Activated naive CD8-positive, alpha-beta T cell treated with anti-CD3 and anti-CD28 coated beads, Interleukin-2, amount 50 U/mL, for 24 hours (primary cell): Measurements from ENCODE around the gene TSPAN32.
"Not testable (repeated sequence)": the region's sequence is repeated elsewhere in the genome, so short reads cannot be mapped to it uniquely, and the experiment has no call there.

Experiments used
- ATAC-seq: fragments of 150-1000 bp; cut with Tn5 transposase; one replicate; pipeline ENCODE4 v1.10.0; 2021
- DNase-seq: peaks from one replicate; pipeline ENCODE4 v3.0.0; 2021
- H3K27ac Mint-ChIP-seq: one replicate; pipeline ENCODE4 v1.8.0; 2021; ENCODE audit warnings: mild to moderate bottlenecking, mixed read lengths
- H3K27me3 Mint-ChIP-seq: one replicate; pipeline ENCODE4 v1.8.0; 2021; ENCODE audit warnings: mixed read lengths
- H3K36me3 Mint-ChIP-seq: one replicate; pipeline ENCODE4 v1.8.0; 2021; ENCODE audit warnings: low read depth, mixed read lengths
- H3K4me1 Mint-ChIP-seq: one replicate; pipeline ENCODE4 v1.8.0; 2021; ENCODE audit warnings: mixed read lengths
- H3K4me3 Mint-ChIP-seq: one replicate; pipeline ENCODE4 v1.8.0; 2021; ENCODE audit warnings: mild to moderate bottlenecking, moderate library complexity, mixed read lengths
- H3K9me3 Mint-ChIP-seq: one replicate; pipeline ENCODE4 v1.8.0; 2021; ENCODE audit warnings: mixed read lengths

TSPAN32 gene

GRCh38 chr11:2320568-2321310, 18.9 kb downstream of the TSPAN32 start:
- Mint-ChIP-seq H3K36me3 (no peaks in the 10 kb centered on the region), H3K4me1 (peaks cover 3% of the 10 kb centered on the region), H3K27ac (no peak overlapping the region), H3K27me3 (no peaks in the 10 kb centered on the region), H3K4me3 (no peak overlapping the region), H3K9me3 (peaks cover 5% of the 10 kb centered on the region)
- no peak for ATAC-seq
- DNase-seq, result no peak

- H3K9me3 Mint-ChIP-seq, result peaks cover 5% of the 10 kb centered on the region
- no peak for ATAC-seq
- no peak overlapping the region for H3K27ac Mint-ChIP-seq
- H3K27me3 Mint-ChIP-seq, result no peaks in the 10 kb centered on the region
- H3K36me3 Mint-ChIP-seq, result no peaks in the 10 kb centered on the region
- no peak overlapping the region for H3K4me3 Mint-ChIP-seq
- H3K4me1 Mint-ChIP-seq, result peaks cover 3% of the 10 kb centered on the region
- no peak for DNase-seq
Measured at GRCh38 chr11:2321311-2321683, 19.5 kb downstream of the TSPAN32 start.

GRCh38 chr11:2325123-2325522, 23.3 kb downstream of the TSPAN32 start:
- H3K27ac Mint-ChIP-seq, result no peak overlapping the region
- no peak for DNase-seq
- no peaks in the 10 kb centered on the region for H3K36me3 Mint-ChIP-seq
- no peak for ATAC-seq
- H3K27me3 Mint-ChIP-seq, result peaks cover 7% of the 10 kb centered on the region
- no peaks in the 10 kb centered on the region for H3K4me1 Mint-ChIP-seq
- no peak overlapping the region for H3K4me3 Mint-ChIP-seq
- peaks cover 5% of the 10 kb centered on the region for H3K9me3 Mint-ChIP-seq

- no peaks in the 10 kb centered on the region for H3K36me3 Mint-ChIP-seq
- no peak overlapping the region for H3K4me3 Mint-ChIP-seq
- no peaks in the 10 kb centered on the region for H3K4me1 Mint-ChIP-seq
Measured at GRCh38 chr11:2325719-2326118, 23.9 kb downstream of the TSPAN32 start.

GRCh38 chr11:2327032-2327431, 25.2 kb downstream of the TSPAN32 start:
- Mint-ChIP-seq H3K27ac (no peak overlapping the region), H3K27me3 (peaks cover 15% of the 10 kb centered on the region), H3K4me3 (no peak overlapping the region), H3K36me3 (no peaks in the 10 kb centered on the region), H3K4me1 (no peaks in the 10 kb centered on the region), H3K9me3 (peaks cover 5% of the 10 kb centered on the region)
- ATAC-seq (no peak), DNase-seq (no peak)

More at GRCh38 chr11:2325719-2326118, 23.9 kb downstream of the TSPAN32 start:
- DNase-seq (no peak), ATAC-seq (no peak)
- Mint-ChIP-seq H3K27ac (no peak overlapping the region), H3K9me3 (peaks cover 5% of the 10 kb centered on the region), H3K27me3 (peaks cover 10% of the 10 kb centered on the region)

- Mint-ChIP-seq H3K36me3 (no peaks in the 10 kb centered on the region), H3K27me3 (peaks cover 15% of the 10 kb centered on the region), H3K4me1 (no peaks in the 10 kb centered on the region)
Measured at GRCh38 chr11:2328021-2328420, 26.2 kb downstream of the TSPAN32 start.

GRCh38 chr11:2328656-2329354, 27.0 kb downstream of the TSPAN32 start:
- DNase-seq, result no peak
- ATAC-seq, result no peak
- Mint-ChIP-seq H3K27me3 (peaks cover 15% of the 10 kb centered on the region), H3K27ac (no peak overlapping the region), H3K4me1 (no peaks in the 10 kb centered on the region), H3K36me3 (no peaks in the 10 kb centered on the region), H3K9me3 (no peaks in the 10 kb centered on the region), H3K4me3 (no peak overlapping the region)

More at GRCh38 chr11:2328021-2328420, 26.2 kb downstream of the TSPAN32 start:
- H3K9me3 Mint-ChIP-seq, result peaks cover under 1% of the 10 kb centered on the region
- H3K27ac Mint-ChIP-seq, result no peak overlapping the region
- no peak for ATAC-seq
- no peak for DNase-seq
- no peak overlapping the region for H3K4me3 Mint-ChIP-seq

- DNase-seq (no peak), ATAC-seq (no peak)
- Mint-ChIP-seq H3K4me3 (no peak overlapping the region), H3K27ac (no peak overlapping the region), H3K36me3 (no peaks in the 10 kb centered on the region), H3K27me3 (peaks cover 15% of the 10 kb centered on the region), H3K4me1 (no peaks in the 10 kb centered on the region), H3K9me3 (no peaks in the 10 kb centered on the region)
Measured at GRCh38 chr11:2329551-2329950, 27.7 kb downstream of the TSPAN32 start.

- Mint-ChIP-seq H3K36me3 (no peaks in the 10 kb centered on the region), H3K9me3 (no peaks in the 10 kb centered on the region), H3K4me3 (no peak overlapping the region), H3K27ac (no peak overlapping the region), H3K27me3 (peaks cover 15% of the 10 kb centered on the region), H3K4me1 (no peaks in the 10 kb centered on the region)
- DNase-seq, result no peak
- ATAC-seq, result no peak
Measured at GRCh38 chr11:2330696-2331095, 28.9 kb downstream of the TSPAN32 start.

- ATAC-seq (no peak), DNase-seq (no peak)
- Mint-ChIP-seq H3K27ac (no peak overlapping the region), H3K27me3 (peaks cover 15% of the 10 kb centered on the region), H3K9me3 (no peaks in the 10 kb centered on the region), H3K4me3 (no peak overlapping the region), H3K36me3 (no peaks in the 10 kb centered on the region), H3K4me1 (no peaks in the 10 kb centered on the region)
Measured at GRCh38 chr11:2331404-2331803, 29.6 kb downstream of the TSPAN32 start.

- not testable (repeated sequence) for H3K27ac Mint-ChIP-seq, H3K36me3 Mint-ChIP-seq, H3K4me3 Mint-ChIP-seq, H3K4me1 Mint-ChIP-seq, H3K9me3 Mint-ChIP-seq, ATAC-seq, DNase-seq
- H3K27me3 Mint-ChIP-seq, result peaks cover 24% of the 10 kb centered on the region
Measured at GRCh38 chr11:2332569-2332968, 30.8 kb downstream of the TSPAN32 start.

- not testable (repeated sequence) for H3K4me1 Mint-ChIP-seq, ATAC-seq, DNase-seq, H3K27ac Mint-ChIP-seq, H3K36me3 Mint-ChIP-seq, H3K9me3 Mint-ChIP-seq, H3K4me3 Mint-ChIP-seq
- peaks cover 26% of the 10 kb centered on the region for H3K27me3 Mint-ChIP-seq
Measured at GRCh38 chr11:2333486-2334205, 31.8 kb downstream of the TSPAN32 start.

GRCh38 chr11:2335286-2335685, 33.5 kb downstream of the TSPAN32 start:
- H3K36me3 Mint-ChIP-seq, DNase-seq, H3K4me1 Mint-ChIP-seq, H3K9me3 Mint-ChIP-seq, H3K27ac Mint-ChIP-seq, H3K4me3 Mint-ChIP-seq, ATAC-seq: not testable (repeated sequence)
- peaks cover 27% of the 10 kb centered on the region for H3K27me3 Mint-ChIP-seq

- peaks cover 19% of the 10 kb centered on the region for H3K27me3 Mint-ChIP-seq
- DNase-seq, H3K36me3 Mint-ChIP-seq, H3K4me3 Mint-ChIP-seq, H3K9me3 Mint-ChIP-seq, ATAC-seq, H3K4me1 Mint-ChIP-seq, H3K27ac Mint-ChIP-seq: not testable (repeated sequence)
Measured at GRCh38 chr11:2338760-2339159, 36.9 kb downstream of the TSPAN32 start.

- Mint-ChIP-seq H3K4me3 (no peak overlapping the region), H3K36me3 (no peaks in the 10 kb centered on the region), H3K9me3 (peaks cover 6% of the 10 kb centered on the region), H3K4me1 (no peaks in the 10 kb centered on the region), H3K27ac (no peak overlapping the region), H3K27me3 (peaks cover 11% of the 10 kb centered on the region)
- ATAC-seq (no peak), DNase-seq (no peak)
Measured at GRCh38 chr11:2342557-2342956, 40.7 kb downstream of the TSPAN32 start.
